CD4-positive, alpha-beta T cell treated with Interleukin-6 for 4 hours (primary cell): ENCODE results near the gene AP5S1.
"Not testable (repeated sequence)": the region's sequence is repeated elsewhere in the genome, so short reads cannot be mapped to it uniquely, and the experiment has no call there.

Experiments
- DNase-seq: peaks from one replicate; pipeline ENCODE4 v3.0.0-alpha.2; 2020; ENCODE audit warnings: mixed read lengths

The AP5S1 gene

DNA sequence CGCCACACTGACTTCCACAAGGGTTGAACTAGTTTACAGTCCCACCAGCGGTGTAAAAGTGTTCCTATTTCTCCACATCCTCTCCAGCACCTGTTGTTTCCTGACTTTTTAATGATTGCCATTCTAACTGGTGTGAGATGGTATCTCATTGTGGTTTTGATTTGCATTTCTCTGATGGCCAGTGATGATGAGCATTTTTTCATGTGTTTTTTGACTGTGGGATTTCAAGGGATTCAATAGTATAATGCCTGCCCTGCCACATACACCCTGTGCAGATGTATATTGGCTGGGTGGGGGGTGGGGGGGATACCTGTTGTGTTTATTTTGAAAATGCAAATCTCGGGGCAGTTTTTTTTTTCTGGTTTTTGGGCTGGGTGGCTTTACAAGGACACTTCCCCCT, 26.2 kb upstream of the AP5S1 start:
- not testable (repeated sequence) for DNase-seq

GRCh38 chr20:3794701-3795420, 25.5 kb upstream of the AP5S1 start:
- no peak for DNase-seq

DNA sequence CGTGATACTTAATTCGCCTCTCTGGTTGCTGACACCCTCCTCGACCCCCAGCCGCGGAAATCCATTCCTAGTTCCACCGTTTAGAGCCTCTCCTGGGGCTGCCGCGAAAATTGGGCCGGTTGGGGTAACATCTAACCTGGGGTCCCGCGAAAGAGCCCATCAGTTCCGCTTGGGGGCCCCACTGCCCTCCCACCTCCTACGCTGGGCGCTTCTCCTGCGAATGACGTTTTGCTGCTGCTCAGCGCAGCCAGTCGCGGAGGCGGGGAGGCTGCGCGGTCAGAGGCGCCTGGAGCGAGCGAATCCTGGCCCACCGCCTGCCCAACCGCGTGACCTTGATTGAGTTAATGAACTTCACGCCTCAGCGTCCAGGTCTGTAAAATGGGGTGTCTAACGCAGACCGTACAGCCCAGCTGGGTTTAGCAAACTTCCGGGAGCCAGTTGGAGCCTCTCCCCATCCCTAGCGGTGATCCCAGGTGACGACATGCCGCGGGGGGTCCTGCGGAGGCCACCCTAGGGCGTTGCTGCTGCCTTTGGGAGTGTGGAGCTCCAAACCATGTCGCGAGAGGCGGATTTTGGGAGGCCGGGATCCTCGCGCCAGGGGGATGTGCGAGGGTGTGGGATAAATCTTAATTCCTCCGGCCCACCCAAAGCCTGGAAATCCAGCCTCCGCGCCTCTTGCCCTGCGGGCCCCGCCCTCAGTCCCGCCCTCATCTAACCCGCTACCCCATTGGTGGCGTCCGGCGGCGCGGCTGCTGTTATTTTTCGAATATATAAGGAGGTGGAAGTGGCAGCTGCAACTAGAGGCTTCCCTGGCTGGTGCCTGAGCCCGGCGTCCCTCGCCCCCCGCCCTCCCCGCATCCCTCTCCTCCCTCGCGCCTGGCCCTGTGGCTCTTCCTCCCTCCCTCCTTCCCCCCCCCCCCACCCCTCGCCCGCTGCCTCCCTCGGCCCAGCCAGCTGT, 24.6 kb upstream of the AP5S1 start, which contains the start of gene CDC25B:
CDC25B (plus strand) TSS at position 800 of the 958 bp plus-strand sequence. CDS start 222 bp downstream, outside the sequence.
- DNase-seq, result peak; percentile 95

DNA sequence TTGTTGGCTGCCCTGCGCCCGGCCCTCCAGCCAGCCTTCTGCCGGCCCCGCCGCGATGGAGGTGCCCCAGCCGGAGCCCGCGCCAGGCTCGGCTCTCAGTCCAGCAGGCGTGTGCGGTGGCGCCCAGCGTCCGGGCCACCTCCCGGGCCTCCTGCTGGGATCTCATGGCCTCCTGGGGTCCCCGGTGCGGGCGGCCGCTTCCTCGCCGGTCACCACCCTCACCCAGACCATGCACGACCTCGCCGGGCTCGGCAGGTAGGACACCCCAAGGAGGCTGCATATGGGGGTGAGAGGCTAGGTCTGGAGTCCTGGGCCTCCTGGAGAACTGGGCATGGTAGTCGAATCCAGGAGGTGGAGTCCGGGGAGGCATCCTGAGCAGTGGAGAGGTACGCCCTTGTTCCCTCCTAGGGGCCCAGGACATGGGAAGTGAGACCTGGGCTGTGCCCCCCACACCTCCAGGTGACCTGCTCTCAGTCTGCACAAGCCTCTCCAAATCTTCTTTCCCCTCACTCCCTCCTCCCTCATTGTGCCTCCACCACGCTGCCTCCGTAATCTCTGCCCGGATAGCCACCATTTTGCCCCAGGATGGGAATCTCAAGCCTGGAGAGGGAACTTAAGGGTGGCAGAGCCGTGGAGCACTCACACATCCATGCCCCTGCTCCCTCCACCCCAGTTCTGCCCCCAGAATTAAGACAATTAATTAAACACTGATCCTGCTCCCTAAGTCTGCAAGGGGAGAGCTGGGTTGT, 23.7 kb upstream of the AP5S1 start:
- DNase-seq, result no peak

DNA sequence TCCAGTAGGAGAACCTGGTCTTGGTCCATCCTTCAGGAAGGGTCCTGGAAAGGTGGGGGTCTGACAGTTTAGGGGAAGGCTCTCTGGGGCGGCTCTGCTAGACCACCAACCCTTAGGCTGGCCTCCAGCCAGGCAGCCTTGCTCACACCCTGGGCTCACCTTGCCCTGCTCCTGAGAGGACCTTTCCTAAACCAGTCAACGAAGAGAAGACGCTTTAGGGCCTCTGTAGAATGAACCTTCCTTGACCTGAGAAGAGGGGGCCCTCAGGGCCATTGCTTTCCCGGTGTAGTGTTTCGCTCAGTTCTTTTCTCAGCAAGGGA, 23.2 kb upstream of the AP5S1 start:
- no peak for DNase-seq

GRCh38 chr20:3797592-3798372, 22.6 kb upstream of the AP5S1 start:
- peak; percentile 76 for DNase-seq

DNA sequence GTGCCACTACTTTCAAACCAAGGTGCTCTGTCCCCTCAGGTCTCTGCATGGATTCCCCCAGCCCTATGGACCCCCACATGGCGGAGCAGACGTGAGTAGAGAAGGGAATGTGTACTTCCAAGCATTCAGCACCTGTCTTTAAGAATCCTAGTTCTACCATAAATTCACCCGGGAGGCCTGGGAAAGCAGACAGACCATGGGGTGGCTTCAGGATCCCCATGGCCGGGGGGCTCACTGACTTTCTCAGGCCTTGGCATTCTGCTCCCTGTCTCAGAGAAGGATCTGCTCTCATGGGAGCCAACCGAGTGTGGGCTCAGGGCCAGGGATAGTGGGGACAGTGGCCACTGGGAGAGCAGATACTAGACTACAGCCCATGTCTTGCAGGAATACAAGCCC, 22.0 kb upstream of the AP5S1 start:
- DNase-seq, result no peak

DNA sequence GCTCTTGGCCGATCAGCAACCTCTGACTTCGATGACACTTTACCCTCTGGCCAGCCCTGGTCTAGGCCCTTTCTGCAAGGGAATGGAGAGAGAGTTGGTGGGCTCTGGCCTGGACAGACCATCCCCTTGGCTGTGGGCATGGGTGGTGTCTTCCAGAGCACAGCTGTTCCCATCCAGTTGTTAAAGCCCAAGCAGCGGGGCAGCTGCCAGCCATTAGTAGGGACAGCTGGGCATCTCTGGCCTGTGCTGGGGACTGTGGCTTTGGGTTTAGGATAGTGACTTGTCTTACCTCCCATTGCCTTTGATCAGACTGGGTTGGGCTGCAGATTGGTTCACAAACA, 21.5 kb upstream of the AP5S1 start:
- no peak for DNase-seq

GRCh38 chr20:3800256-3800877, 20.0 kb upstream of the AP5S1 start:
- no peak for DNase-seq

DNA sequence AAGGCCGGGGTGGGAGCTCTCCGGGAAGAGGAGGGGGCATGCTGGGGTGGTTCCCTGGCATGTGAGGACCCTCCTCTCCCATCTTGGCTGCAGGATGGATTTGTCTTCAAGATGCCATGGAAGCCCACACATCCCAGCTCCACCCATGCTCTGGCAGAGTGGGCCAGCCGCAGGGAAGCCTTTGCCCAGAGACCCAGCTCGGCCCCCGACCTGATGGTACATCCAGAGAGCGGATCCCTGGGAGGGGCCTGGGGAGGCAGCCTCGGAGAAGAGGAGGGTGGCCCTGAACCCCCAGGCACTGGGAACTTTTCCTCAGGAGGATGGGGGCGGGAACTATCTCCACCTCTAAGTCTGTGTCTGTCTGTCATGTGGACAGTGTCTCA, 19.5 kb upstream of the AP5S1 start:
- no peak for DNase-seq

DNA sequence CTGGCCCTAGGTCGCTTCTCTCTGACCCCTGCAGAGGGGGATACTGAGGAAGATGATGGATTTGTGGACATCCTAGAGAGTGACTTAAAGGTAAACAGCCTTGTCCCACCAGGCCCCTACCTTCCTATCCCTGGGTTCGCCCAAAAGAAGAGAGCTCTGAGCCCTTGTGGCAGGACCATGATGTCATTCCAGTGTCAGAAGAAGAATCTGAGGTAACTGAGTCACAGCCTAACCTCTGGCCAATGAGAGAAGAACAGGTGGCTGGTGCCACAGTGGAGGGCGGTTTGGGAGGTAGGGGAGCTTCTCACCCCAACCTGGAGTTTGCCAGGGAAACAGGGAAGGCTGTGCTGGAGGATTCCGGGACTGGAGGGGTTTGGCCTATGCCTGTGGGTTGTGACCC, 19.0 kb upstream of the AP5S1 start:
- DNase-seq, result no peak

DNA sequence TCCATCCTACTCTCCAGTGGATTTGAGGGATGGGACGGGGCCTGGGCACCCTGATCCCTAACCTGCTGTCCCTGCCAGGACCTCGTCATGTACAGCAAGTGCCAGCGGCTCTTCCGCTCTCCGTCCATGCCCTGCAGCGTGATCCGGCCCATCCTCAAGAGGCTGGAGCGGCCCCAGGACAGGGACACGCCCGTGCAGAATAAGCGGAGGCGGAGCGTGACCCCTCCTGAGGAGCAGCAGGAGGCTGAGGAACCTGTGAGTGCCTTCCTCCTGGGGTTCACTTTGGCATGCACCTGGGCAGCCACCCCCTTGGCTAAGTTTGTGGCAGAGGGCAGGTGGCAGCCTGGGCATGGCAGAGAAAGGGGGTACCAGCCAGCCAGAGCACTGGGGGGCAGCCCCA, 18.5 kb upstream of the AP5S1 start:
- DNase-seq, result no peak

DNA sequence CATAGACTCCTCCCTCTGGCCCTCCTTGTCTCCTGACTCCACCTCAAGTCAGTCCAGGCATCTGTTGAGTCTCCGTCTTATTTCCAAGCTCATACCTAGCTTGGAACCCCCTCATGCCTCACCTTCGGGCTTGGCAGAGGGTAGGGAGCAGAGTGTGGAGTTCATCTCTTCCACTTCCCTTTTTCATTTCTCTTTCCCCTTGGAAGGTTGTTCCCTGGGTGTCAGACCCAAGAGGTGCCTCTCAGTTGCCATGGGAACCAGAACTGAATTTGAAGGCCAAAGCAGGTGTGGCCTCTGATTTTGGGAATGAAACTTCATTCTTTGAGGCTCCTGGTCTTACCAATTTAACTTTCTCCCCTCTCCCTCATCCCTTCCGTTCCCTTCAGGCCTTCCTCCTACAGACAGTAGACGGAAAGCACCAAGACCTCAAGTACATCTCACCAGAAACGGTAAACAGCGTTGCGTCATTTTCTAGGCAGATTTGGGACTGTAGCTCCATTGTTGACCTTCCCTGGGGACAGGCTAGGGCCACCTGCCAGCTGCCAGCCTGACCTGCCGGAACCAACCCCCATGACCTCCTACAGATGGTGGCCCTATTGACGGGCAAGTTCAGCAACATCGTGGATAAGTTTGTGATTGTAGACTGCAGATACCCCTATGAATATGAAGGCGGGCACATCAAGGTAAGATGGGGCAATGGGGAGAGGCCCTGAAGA, 17.7 kb upstream of the AP5S1 start:
- no peak for DNase-seq

DNA sequence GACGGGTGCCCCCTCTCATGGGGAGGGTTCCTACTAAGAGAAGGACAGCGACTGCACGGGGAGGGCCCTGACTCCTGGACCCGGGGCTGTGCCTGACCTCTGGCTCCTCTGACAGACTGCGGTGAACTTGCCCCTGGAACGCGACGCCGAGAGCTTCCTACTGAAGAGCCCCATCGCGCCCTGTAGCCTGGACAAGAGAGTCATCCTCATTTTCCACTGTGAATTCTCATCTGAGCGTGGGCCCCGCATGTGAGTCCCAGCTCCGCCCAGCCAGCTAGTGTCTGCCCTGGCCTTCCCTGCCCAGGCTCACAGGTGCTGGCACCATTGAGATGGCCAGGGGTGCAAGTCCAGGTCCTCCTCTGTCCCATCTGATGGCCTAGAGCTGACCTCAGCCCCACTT, 17.1 kb upstream of the AP5S1 start:
- no peak for DNase-seq

DNA sequence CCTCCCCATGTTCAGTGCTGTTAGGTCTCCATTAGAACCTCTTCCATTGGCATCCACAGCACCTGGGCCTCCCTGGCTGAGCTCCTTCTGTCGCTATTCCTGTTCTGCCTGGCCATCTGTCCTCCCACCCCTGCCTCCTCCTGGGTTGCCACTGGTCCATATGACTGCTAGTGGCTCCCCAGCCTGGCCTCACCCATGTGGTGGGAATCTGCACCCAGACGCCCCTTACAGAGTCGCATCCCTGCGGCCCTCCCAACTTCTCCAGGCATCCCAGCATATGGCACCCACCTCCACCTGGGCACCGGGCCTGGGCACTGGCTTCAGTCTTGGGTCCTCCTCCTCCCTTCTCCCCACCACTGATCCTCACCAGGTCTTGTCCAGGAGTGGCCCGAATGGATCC, 16.5 kb upstream of the AP5S1 start:
- no peak for DNase-seq

- DNase-seq, result no peak
Observed at GRCh38 chr20:3804254-3804751, 16.0 kb upstream of the AP5S1 start.

DNA sequence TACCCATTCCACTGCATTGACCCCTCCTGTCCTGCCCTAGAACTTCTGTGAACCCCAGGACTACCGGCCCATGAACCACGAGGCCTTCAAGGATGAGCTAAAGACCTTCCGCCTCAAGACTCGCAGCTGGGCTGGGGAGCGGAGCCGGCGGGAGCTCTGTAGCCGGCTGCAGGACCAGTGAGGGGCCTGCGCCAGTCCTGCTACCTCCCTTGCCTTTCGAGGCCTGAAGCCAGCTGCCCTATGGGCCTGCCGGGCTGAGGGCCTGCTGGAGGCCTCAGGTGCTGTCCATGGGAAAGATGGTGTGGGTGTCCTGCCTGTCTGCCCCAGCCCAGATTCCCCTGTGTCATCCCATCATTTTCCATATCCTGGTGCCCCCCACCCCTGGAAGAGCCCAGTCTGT, 15.6 kb upstream of the AP5S1 start:
- no peak for DNase-seq

DNA sequence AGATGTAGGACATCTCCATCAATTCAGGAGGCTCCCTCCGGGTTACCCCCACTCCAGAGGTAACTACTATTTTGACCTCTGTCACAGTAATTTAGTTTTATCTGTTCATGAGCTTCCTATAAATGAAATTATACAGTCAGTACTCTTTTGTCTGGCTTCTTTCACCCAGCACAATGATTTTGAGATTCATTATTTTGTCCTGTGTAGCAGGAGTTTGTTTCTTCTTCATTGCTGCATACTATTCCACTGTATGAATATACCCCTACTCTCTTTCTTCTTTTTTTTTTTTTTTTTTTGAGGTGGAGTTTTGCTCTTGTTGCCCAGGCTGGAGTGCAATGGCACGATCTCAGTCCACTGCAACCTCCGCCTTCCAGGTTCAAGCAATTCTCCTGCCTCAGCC, 11.8 kb upstream of the AP5S1 start:
- no peak for DNase-seq

DNA sequence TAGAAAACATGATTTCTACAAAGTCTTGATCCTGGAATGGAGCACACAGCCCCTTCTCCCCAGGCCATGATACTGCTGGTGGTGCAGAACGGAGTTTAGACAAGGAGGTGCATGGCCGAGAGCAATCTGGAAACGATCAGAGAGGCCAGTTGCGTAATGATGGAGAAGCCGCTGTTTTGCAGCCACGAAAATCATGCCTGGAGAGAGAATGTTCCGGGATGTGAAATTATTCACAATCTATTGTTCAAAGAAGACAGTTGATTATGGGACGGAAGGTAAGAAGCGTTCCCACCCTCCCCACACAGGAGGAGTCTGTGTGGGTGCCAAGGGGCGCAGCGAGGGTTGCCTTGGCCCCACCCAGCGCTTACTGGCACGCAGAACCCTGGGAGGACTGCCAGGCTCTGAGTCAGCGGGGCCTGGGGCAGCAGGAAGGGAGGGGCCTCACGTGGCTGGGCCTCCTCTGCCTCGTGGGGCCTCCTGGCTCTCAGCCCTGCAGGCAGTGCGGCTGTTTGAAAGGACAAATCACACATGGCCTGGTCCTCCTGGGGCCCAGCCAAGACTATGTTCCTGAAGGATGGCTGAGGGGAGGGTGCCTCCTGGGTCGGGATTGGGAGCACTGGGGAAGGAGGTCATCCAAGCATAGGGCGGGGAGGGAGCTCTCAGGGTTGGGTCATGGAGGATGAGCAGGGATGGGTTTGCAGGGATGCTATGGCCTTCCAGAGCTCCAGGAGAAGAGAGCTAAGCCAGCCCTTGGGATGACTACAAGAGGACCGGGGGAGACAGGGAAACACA, 8.7 kb upstream of the AP5S1 start:
- DNase-seq, result peak; percentile 98

DNA sequence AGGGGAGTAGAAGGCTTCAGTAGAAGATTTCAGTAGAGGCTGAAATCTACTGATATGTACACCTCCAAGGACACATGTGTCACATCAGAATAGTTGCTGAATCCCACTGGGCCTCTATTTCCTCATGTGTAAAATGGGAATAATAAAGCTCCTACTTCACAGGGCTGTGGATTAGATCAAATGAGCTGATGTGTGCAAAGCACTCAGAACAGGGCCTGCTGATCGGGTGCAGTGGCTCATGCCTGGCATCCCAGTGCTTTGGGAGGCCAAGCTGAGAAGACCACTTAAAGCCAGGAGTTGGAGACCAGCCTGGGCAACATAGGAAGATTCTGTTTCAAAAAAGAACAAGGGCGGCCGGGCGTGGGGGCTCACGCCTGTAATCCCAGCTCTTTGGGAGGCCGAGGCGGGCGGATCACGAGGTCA, 8.1 kb upstream of the AP5S1 start:
- no peak for DNase-seq
